NK-92 (cell line): Measurements from ENCODE around the gene MMP15.
"Not testable (repeated sequence)": the region's sequence is repeated elsewhere in the genome, so short reads cannot be mapped to it uniquely, and the experiment has no call there.

ENCODE experiments used
- DNase-seq: peaks from one replicate; lab custom pipeline; 2025; ENCODE audit not compliant: unreplicated experiment; lab: John Stamatoyannopoulos, UW

MMP15 gene

DNA sequence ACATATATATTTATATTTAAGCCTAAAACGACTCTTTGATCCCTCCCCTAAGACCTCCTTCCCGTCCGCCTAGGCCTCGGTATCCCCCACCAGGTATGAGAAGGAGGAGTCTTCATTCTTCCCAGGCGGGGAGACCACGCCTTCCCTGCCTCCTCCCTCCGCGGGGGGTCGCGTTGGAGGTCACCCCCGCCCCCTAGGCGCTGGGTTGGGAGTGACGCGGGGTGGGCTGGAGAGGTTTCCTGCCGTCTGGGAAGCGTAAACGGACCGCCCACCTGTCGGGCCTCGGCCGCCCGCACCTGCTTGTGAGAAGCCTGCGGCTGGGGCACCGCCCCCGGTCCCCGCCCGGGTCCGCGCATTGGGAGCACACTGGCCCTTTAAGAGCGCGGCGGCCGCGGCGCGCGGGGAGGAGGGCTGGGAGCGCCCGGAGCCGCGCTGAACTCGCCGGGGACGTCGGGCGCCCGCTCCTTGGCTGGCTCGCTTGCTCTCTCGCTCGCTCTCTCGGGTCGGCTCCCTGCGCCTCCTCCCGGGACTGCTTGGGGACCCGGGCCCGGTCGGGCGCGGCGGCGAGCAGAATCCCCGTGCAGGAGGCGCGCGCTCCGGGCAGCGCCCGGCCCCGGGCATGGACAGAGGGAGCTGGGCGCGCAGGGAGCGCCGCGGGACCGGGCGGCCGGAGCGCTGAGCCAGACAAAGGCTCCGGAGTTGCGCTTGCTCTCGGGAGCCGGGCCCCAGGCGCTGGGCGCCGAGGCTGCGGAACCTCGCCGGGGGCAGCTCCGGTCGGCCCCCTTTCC is at the start of gene MMP15:
Gene MMP15, plus strand, starts transcription at position 404 of the 788 bp plus-strand sequence. CDS start 597 bp downstream, outside the sequence.
- DNase-seq = no peak

DNA sequence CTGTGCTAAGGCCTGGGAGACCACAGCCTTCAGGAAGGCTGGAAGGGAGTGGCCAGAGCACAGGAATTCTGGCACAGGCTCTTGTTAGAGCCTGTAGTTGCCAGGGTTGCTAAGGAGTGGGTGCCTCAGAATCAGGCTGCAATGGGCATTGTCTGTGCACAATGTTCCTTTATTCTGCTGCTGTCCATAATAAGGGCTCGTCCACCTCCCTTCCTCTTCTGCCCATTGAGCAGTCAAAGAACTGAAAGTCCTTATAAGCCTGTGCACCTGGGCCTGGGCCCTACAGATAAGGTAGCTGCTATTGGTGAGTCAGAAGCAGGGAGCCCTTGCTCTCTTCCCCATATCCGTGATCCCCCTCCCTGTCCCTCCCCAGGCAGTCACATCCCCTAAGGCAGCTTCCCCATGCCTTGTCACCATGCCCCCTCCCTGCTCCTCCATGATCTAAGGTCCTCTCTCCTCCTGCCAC is 49.2 kb upstream of the MMP15 start:
- no peak for DNase-seq

DNA sequence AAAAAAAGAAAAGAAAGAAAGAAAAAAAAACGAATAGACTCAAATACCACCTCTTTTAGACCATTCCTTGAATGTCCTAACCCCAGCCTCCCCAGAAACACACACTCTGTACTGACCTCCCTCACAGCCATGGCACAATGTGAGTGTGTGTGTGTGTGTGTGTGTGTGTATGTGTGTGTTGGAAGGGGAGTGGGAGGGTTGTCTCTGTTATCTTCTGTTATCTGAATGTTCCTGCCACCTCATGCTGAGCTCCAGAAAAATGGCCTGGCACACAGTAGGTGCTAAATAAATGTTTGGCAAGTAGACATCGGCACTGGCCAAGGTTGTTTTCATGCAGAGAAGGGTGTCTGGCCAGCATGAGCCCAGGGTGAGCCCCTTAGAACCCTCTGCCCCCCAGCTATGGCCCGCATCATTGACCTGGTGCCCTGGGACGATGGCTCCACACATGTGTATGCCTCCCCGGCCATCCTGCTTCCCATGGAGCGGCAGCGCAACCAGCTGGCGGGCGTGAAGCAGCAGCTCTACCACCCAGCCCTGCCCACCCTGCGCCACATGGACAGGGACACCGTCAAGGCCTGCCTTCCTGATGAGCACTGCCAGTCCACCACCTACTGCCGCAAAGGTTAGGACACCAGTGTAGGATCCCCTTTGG is 48.0 kb upstream of the MMP15 start:
- no peak for DNase-seq

DNA sequence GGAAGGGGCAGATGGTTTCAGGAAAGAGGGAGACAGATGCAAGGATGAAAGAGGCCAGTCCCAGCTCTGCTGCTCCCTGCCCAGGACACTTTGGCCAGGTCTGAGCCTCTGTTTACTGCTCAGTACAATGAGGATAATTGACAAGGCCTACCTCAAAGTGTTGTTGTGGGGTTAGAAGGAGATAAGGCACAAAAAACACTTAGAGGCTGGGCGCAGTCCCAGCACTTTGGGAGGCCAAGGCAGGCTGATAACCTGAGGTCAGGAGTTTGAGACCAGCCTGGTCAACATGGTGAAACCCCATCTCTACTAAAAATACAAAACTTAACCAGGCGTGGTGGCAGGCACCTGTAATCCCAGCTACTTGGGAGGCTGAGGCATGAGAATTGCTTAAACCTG is 47.5 kb upstream of the MMP15 start:
- DNase-seq = not testable (repeated sequence)

DNA sequence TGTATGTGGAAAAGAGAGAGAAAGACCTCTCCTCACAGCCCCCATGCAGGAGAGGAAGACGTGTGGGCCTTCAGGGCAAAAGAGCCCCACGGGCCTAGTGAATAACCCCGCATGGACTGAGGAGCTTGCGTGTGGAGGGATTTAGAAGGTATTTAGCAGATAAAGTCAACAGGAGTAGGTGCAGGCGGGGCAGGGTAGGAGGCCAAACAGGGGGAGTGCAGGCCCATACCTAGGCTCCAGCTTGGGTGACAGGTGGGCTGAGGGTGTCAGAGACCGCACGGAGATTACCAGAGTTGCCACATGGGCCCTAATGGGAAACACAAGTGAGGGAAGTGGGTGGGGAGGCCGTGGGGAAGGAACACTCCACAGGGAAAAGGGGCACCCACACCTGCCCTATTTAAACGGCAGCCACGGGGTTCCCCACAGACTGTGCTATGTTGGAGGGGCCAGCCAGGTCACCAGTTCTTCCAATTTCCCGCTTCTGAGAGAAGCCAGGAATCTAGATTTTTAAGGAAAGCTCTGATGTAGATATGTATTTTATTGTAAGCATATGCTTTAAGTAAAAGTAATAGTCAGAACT is 46.5 kb upstream of the MMP15 start:
- no peak for DNase-seq

DNA sequence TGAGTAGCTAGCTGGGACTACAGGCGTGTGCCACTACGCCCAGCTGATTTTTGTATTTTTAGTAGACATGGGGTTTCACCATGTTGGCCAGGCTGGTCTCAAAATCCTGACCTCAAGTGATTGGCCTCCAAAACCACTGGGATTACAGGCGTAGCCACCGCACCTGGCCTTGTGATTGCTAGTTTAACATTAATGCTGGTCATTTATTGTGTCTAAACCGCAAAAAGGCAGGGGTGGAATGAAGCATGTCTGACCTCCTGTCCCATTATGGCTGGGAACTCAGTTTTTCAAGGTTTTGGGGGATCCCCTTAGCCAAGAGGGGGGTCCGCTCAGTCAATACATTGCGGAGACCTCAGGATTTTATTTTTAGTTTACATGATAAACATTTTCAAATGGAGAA is 43.9 kb upstream of the MMP15 start:
- DNase-seq = no peak

DNA sequence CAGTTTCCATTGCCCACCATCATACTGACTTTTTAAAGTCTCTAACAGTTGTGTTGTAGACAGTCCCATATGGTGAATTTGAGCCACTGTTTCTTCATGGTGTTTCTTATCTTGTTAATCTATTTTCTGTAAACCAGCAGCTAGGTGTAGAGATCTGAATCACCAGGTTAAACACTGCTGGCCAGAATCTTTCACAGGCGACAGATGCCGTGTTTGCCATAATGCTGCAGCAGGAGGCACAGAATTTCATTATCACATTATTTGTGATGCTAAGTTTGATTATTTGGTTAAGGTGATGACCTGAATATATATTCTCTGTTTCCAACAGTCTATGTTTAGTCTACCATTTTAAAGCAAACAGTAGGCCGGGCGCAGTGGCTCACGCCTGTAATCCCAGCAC is 43.2 kb upstream of the MMP15 start:
- DNase-seq = no peak

DNA sequence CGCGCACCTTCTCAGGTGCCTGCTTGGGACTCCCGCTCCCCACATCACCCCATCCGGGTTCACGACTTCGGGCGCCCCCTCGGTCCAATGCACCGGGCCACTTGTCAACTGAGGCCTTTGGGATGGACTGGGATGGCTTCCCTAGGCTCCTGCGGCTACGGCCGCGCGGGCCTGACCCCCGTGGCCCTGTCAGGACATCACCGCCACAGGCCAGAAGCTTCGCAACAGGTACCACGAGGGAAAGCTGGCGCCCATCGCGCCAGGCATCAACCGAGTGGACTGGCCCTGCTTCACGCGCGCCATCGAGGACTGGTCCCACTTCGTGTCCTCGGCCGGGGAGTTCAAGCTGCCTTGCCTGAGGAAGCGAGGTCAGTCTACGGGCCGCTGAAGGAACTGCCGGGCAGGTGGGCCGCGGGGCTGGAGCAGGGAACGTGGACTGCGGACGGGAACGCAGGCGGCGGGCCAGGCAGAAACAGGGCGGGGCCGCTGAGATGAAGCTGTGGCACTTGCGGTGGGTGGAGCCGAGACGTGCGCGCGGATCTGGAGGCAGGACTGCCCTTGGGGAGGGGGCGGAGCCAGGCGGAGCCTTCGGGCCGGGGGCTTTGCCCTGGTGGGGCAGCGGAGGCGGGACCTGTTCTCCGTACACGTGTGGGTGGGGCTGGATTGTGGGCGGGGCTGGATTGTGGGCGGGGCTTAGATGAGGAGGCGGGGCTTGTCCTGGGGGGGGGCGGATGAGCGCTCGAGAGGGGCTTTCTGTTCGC is 40.9 kb upstream of the MMP15 start:
- peak; percentile 48 for DNase-seq

DNA sequence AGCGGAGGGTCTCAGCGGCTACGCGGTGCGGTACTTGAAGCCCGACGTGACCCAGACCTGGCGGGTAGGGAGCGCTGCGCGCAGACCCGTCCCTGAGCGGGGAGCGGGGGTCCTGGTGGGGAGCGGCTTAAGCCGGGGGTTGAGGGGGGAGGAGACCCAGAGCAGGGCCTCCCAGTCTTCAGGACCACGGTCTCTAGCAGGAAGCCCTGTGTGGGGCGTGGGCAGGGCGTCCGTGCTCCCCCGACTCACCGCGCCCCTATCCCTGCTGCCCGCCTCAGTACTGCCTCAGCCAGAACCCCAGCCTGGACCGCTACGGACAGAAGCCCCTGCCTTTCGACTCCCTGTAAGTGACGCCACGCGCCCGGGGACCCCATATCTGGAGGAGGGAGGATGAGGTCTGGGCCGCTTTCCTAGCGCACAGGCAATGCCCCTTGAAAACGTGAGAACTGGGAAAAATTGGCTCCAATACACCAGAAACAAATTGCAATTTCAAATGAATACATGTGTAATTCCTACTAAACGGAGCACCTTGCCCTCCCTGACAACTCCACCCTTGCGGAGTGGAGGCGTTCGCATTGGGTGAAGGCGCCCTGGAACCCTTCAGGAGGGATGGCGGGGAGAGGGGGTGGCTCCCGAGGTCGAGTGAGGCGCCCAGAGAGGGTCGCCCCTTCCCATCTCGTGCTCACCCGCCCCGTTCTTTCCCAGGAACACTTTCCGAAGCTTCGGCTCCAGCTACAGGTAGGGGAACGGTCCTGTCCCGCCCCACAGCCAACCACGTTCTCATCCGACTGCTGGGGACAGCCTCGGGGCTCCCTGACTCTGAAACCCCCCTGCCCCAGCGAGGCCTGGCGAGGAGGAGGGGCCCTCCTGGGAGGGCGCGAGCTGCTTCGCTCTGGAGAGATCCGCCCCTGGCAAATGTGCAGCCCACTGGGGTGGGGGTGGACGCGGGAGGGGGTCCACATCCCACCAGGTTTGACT is 40.1 kb upstream of the MMP15 start:
- DNase-seq = no peak

DNA sequence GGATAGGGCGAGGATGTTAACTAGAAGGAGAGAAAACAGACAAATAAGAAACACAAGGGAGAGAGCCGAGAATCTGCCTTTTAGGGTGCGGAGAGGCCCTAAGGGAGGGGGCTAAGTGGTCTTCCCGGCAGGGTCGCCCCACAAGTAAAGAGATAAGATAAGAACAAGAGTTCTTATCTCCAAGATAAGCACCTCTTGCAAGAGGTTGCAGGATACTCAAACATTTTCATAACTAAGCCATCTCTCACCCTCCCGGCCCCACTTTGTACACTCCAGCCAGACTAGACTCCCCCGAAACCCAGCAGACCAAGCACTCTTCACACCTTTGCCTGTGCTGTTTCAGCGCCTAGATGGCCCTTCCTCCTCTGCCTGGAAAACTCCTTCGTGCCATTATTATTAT is 39.4 kb upstream of the MMP15 start:
- DNase-seq = no peak

DNA sequence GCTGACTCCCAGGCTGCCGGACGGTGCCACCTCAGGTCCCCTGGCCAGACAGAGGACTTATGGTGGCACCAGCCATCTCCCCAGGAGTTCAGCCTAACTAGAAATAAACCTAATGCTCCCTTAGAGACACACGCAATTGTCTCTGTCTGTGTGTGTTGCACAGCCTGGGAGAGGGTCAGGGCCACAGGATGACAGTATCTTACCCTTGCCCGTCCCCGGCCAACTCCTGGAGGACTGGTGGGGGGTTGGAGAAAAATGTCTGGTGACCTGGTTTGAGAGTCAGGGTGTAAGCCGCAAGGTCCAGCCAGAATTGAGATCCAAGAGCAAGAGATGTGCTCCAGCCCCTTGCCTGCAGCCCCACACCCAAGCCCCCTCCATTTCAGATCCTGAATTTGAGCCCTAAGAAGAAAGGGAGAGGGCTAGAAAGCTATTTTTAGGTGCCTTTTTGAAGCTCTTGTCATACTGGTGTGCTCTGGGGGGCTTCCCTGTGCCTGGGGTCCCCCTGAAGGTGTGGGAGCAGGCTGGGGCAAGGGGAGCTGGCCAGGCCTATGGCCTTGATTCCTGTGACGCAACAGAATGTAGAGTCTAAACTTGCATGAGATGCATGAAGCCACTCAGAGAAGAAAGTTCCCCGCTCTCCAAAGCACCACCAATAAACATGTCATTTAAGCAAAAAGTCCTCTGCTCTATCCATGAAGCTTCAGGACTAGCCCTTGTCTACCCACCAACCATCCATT is 37.9 kb upstream of the MMP15 start:
- DNase-seq = no peak

DNA sequence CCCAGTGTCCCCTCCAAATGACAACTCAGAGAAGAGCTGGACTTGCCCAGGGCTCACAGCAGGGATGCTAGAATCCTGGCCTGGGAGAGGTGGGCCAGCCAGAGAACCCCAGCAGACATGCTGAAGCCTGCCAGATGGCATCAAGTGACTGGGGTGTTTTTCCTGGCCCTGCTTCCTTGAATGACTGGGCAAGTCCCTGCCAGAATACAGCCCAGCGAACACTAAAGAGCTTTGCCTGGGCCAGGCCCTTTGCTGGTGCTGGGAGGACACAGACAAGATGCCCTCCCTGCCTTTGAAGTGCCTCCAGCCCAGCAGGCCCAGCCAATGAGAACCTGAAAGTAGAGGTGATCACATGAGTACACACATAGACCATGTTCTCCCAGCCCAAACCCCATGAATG is 36.6 kb upstream of the MMP15 start:
- DNase-seq = no peak

DNA sequence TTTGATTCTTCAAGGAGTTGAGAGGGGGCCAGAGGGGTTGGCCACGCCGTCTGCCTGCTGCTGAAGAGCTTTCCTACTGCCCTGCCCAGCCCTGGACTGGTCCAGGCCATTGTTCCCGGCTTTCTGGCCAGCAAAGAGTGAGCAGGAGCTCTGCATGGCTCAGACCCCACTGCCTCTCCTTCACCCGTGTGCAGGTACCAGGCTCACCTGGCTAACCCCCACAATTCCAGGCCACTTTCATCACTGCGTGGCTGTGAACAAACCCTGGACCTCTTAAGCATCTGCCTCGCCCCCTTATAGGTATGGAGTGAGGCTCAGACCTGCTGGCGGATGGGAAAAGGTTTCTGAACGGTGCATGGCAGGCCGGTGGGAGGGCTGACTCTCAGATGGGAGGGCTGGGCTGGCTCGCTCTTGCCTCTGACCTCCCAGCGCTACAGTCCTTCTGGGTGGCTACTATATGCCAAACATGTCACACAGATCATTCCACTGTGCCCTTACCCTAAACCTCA is 33.9 kb upstream of the MMP15 start:
- no peak for DNase-seq

DNA sequence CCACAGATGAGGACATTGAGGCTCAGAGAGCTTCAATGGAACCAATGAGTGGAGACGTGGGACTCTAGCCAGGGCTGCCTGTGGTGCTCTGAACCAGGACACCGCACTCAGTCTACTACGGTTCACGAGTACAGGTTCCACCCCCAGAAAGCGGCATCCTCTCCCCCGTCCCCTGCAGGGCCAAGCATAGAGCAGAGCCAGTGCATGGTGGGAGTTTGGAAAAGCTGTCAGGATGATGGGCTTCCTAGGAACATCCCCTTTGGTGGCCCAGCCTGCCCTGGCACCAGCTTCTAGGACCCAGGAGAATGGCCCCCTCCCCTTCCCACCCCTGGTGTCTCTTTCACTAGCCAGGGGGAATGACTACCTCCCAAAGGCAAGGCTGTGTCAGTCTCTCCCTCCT is 33.5 kb upstream of the MMP15 start:
- DNase-seq = no peak

DNA sequence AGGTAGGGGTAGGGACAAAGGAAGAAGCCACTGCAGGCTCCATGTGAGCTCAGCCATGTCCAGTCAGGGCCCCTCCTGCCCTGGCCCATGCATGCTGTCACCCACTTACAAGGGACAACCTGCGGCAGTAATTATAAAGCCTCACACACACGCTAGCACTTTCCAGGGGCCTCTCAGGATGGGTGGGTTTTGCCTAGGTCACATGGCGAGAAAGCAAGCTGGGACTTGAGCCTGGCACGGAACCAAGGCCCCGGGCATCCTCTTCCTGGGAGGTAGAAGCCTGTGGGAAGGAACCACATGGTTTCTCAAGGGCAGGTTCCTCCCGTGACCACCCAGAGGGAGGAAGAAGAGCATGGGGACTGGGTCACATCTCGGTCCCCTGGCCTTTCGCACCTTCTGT is 32.1 kb upstream of the MMP15 start:
- no peak for DNase-seq

DNA sequence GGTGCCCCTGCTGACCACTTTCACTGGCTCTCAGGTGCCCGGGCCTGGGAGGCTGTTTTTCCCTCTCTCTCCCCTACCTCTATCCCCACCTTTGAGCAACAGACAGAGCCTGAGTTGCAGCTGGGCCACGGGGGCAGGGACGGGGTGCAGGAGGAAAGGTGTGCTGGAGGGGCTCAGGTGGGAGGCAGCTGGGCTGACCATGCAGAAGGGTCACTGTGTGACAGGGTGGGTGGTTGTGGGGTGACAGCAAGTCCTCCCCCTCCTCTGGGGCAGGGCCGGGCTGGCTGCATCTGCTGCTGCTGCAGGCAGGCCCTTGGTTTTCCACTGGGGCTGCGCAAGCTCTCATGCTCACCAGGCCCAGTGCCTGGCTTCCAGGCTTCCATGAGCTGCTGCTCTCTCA is 31.7 kb upstream of the MMP15 start:
- DNase-seq = no peak

DNA sequence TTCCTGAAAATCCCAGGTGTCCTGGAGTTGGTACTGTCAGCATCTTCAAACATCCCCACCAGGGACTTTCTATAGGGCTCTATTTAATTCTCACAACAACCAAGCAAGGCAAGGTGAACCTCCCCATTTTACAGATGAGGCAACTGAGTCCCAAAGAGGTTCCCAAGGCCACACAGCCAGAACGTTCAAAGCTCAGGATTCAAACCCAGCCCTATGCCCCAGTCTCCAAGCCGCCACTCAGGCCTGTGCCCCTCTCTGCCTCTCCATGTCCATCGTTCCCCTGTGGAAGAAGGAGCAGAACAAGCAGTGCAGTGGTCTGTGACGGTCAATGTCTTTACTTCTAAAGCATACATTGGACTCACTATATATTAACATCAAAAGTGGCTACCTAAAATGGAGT is 31.2 kb upstream of the MMP15 start:
- DNase-seq = no peak

DNA sequence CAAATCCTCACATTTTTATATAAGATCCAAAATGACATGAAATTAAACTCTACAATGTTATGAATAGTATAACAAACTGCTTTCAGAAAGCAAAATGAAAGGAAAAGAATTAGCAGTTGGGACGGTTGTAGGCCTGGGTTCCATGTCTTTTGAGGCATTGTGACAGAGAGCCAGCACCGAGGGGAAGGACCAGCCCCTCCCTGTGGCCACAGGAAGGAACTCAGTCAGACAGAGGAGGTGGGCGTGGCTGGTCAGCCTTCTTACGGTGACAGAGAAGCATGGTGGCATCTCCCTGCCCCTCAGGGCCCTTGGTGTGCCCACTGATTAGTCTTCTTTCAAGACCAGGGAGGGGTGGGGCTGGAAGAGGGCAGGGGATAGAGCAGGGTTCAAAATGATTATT is 30.8 kb upstream of the MMP15 start:
- no peak for DNase-seq

DNA sequence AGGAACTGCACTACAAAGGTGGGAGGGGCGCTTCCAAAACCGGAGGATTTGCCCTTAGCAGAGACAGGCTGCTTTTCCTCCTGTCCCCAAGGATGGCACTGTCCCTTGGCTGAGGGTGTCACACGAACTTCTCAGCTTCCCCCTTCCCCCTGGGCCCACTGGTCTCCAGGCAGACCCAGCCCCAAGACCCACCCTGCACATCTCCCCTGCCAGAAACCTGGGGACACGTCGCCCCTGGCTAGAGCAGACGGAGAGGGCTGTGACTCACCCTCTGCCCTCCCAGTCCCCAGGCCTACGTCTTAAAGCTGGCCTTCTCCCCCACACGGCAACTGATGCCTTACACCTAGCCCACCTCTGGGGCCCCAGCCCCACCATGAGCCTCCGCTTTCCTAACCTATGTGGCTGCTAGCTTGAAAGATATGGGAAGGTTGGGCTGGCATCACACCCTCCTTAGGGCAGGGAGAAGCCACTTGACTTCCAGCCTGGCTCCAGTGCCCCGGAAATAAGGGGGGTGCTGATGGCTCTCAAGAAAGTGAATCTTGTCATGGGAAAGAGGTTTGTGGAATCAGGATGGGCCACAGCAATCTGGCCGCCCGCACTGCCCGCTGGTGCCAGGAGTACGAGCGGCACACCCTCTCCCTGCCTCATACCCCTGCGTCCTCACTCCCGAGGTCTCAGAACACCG is 29.7 kb upstream of the MMP15 start:
- no peak for DNase-seq
